Panc1 (cell line): ENCODE data around the gene CEACAM5. TPM values are rescaled to one million over a fixed set of nuclear protein-coding genes. Genes with fewer than 3 reads are reported as not detected.

ENCODE experiments used
- ATAC-seq: fragments of 200-7000 bp; cut with Tn5 transposase; 2 replicates; pipeline ENCODE4 v1.9.1; 2020; ENCODE audit warnings: mild to moderate bottlenecking, moderate library complexity
- BruUV-seq: library from RNA; stranded (reverse); fragments of 400-500 nt; replicated peaks from 2 replicates; lab custom pipeline; 2021; lab: Mats Ljungman, UMichigan
- CTCF ChIA-PET: fragments of 300-600 bp; sonication (Branson Sonifier 250); formaldehyde crosslinking; loops from one replicate; lab custom pipeline; 2022; ENCODE audit warnings: antibody characterized with exemption; lab: Charles Lee
- POLR2A ChIA-PET: fragments of 300-600 bp; sonication (Branson Sonifier 250); formaldehyde crosslinking; loops from one replicate; lab custom pipeline; 2022; ENCODE audit warnings: antibody characterized with exemption; lab: Charles Lee
- DNase-seq: peaks from one replicate; pipeline ENCODE4 v3.0.0-alpha.2; 2010; ENCODE audit warnings: low read depth, low spot score
- H3K27ac ChIP-seq: 2 replicates; pipeline ENCODE4 v1.5.1; 2011; ENCODE audit warnings: mild to moderate bottlenecking, low read length, inconsistent platforms
- H3K27me3 ChIP-seq: fragments of 200-500 bp; sonication (Bioruptor generic); 2 replicates; pipeline ENCODE4 v1.6.0; 2014; ENCODE audit warnings: low read length, inconsistent platforms; ENCODE audit not compliant: control insufficient read depth, insufficient read depth
- H3K36me3 ChIP-seq: fragments of 200-500 bp; sonication (Bioruptor generic); 2 replicates; pipeline ENCODE4 v1.5.1; 2014; ENCODE audit warnings: inconsistent platforms, mild to moderate bottlenecking, low read length, moderate library complexity; ENCODE audit not compliant: control insufficient read depth, insufficient read depth
- H3K4me1 ChIP-seq: 2 replicates; pipeline ENCODE4 v1.5.1; 2011; ENCODE audit warnings: inconsistent platforms, mild to moderate bottlenecking, low read length, moderate library complexity; ENCODE audit not compliant: control insufficient read depth, insufficient read depth
- H3K4me3 ChIP-seq, 2 experiments: 2 replicates each; pipeline ENCODE4 v1.5.1; 2011 to 2012; ENCODE audit warnings: low read depth in 2 of 2, low read length in 2 of 2, mild to moderate bottlenecking in 2 of 2, inconsistent platforms in 1 of 2, moderate library complexity in 1 of 2
- H3K9me3 ChIP-seq: fragments of 200-500 bp; sonication (Bioruptor generic); 2 replicates; pipeline ENCODE4 v1.5.1; 2014; ENCODE audit warnings: low read depth, mild to moderate bottlenecking, inconsistent platforms, low read length, moderate library complexity; ENCODE audit not compliant: control insufficient read depth, insufficient read depth
- POLR2AphosphoS5 ChIP-seq: IDR thresholded peaks from 2 replicates; pipeline ENCODE4 v1.6.1; 2012; ENCODE audit warnings: mild to moderate bottlenecking, low read depth, low read length, moderate library complexity
- SIN3A ChIP-seq: IDR thresholded peaks from 2 replicates; pipeline ENCODE4 v1.6.1; 2012; ENCODE audit warnings: low read depth, mild to moderate bottlenecking, low read length, moderate library complexity, borderline replicate concordance; ENCODE audit not compliant: insufficient read depth
- TCF7L2 ChIP-seq: IDR thresholded peaks from 2 replicates; pipeline ENCODE4 v1.6.1; 2011; ENCODE audit warnings: mild to moderate bottlenecking, low read depth, low read length, inconsistent platforms
- in situ Hi-C: cut with HindIII; loops from 2 replicates; pipeline ENCODE4 v1.10.0; 2016; ENCODE audit warnings: low sequenced_read_pairs, low pct_unique_long_range_greater_than_20kb
- intact Hi-C: fragments of 100-400 bp; cut with micrococcal nuclease; formaldehyde crosslinking; loops from one replicate; pipeline ENCODE4 v1.10.0; 2022; ENCODE audit not compliant: unreplicated experiment
- total RNA-seq: library from RNA; stranded (reverse); gene quantifications from one replicate; pipeline ENCODE4 v1.2.1, GENCODE V29; 2021; ENCODE audit not compliant: unreplicated experiment
- TF ChIP-seq, protein P1 (sequence below): fragments of 450-650 bp; IDR thresholded peaks from 2 replicates; pipeline ENCODE4 v1.5.1; 2017; ENCODE audit warnings: mild to moderate bottlenecking
- TF ChIP-seq, protein P2 (sequence below), 2 experiments: IDR thresholded peaks; 2 replicates each; pipeline ENCODE4 v1.6.1; 2011 to 2012; ENCODE audit warnings: low read depth in 2 of 2, control low read depth in 1 of 2, low read length in 1 of 2, mild to moderate bottlenecking in 1 of 2, moderate library complexity in 1 of 2; ENCODE audit not compliant: insufficient read depth in 1 of 2

CEACAM5 gene
- total RNA-seq, 1 experiment from 2014 or later, result 0.51 TPM

DNA sequence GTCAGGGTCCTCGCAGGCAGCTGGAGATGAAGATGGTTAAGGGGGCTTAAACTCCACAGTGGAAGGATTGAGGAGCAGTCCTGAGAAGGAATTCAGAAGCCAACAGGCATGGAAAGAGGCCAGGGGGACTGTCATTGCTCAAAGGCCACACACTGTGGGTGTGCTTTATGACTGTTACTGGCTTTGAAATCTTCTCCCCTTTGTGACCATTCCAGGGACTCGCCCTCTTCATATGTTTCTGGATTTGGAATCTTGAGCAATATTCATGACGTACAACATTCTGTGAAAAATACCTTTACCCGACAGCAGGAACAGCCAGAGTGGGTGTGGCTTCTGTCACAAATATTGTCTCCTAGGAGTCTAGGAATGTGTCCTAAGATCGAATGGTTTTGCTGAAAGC lies 36.9 kb upstream of the CEACAM5 start:
- Histone ChIP-seq H3K4me3 (no peak overlapping the region), H3K36me3 (no peaks in the 10 kb centered on the region), H3K4me1 (no peaks in the 10 kb centered on the region), H3K27me3 (peaks cover 5% of the 10 kb centered on the region), H3K27ac (no peak overlapping the region), H3K9me3 (no peaks in the 10 kb centered on the region)
- TF ChIP-seq POLR2AphosphoS5 (no peak), TCF7L2 (no peak), SIN3A (no peak)
- TF ChIP-seq, protein P1, sequence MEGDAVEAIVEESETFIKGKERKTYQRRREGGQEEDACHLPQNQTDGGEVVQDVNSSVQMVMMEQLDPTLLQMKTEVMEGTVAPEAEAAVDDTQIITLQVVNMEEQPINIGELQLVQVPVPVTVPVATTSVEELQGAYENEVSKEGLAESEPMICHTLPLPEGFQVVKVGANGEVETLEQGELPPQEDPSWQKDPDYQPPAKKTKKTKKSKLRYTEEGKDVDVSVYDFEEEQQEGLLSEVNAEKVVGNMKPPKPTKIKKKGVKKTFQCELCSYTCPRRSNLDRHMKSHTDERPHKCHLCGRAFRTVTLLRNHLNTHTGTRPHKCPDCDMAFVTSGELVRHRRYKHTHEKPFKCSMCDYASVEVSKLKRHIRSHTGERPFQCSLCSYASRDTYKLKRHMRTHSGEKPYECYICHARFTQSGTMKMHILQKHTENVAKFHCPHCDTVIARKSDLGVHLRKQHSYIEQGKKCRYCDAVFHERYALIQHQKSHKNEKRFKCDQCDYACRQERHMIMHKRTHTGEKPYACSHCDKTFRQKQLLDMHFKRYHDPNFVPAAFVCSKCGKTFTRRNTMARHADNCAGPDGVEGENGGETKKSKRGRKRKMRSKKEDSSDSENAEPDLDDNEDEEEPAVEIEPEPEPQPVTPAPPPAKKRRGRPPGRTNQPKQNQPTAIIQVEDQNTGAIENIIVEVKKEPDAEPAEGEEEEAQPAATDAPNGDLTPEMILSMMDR, result no peak
- TF ChIP-seq, protein P2, sequence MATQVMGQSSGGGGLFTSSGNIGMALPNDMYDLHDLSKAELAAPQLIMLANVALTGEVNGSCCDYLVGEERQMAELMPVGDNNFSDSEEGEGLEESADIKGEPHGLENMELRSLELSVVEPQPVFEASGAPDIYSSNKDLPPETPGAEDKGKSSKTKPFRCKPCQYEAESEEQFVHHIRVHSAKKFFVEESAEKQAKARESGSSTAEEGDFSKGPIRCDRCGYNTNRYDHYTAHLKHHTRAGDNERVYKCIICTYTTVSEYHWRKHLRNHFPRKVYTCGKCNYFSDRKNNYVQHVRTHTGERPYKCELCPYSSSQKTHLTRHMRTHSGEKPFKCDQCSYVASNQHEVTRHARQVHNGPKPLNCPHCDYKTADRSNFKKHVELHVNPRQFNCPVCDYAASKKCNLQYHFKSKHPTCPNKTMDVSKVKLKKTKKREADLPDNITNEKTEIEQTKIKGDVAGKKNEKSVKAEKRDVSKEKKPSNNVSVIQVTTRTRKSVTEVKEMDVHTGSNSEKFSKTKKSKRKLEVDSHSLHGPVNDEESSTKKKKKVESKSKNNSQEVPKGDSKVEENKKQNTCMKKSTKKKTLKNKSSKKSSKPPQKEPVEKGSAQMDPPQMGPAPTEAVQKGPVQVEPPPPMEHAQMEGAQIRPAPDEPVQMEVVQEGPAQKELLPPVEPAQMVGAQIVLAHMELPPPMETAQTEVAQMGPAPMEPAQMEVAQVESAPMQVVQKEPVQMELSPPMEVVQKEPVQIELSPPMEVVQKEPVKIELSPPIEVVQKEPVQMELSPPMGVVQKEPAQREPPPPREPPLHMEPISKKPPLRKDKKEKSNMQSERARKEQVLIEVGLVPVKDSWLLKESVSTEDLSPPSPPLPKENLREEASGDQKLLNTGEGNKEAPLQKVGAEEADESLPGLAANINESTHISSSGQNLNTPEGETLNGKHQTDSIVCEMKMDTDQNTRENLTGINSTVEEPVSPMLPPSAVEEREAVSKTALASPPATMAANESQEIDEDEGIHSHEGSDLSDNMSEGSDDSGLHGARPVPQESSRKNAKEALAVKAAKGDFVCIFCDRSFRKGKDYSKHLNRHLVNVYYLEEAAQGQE (IDR thresholded peaks at IDR 0.05; ENCODE audit: insufficient read depth in 1 of 2, low read depth in 2 of 2, low read length in 1 of 2), result no peak
- ATAC-seq (no peak), DNase-seq (no peak)
- intact Hi-C loops (no loop called here), in situ Hi-C loops (no loop called here)
- ChIA-PET CTCF (no interaction called here), POLR2A (no interaction called here)
- no TSS peak for BruUV-seq

DNA sequence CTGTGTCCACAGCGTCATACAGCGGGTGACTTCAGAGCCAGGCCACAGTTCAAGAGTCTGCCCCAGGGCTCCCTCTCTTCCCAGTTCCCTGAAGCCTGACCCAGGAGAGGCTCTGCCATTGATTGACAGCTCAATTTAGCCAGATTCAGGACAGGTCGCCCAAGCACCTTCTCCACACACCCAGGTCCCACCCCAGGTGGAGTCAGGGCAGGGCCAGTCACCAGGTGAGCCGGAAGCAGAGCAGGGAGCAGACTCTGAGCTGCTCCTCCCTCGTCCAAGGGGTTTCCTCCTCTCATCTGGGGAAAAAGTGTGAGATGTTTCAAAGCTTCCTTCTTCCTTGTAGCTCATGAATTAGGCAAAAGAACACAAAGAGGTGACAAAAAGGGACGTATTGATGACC lies 26.0 kb upstream of the CEACAM5 start:
- H3K27ac ChIP-seq, result no peak overlapping the region
- DNase-seq, result no peak
- no peak for ATAC-seq
- no TSS peak for BruUV-seq
- no peaks in the 10 kb centered on the region for H3K36me3 ChIP-seq
- no peak for TF ChIP-seq POLR2AphosphoS5
- TF ChIP-seq, protein P2 (IDR thresholded peaks at IDR 0.05; ENCODE audit: insufficient read depth in 1 of 2, low read depth in 2 of 2, low read length in 1 of 2), result no peak
- intact Hi-C loops (no loop called here), in situ Hi-C loops (no loop called here)
- no peak overlapping the region for H3K4me3 ChIP-seq
- ChIA-PET CTCF (no interaction called here), POLR2A (no interaction called here)
- no peaks in the 10 kb centered on the region for H3K9me3 ChIP-seq
- no peaks in the 10 kb centered on the region; the same call in none of the 2 replicates for H3K27me3 ChIP-seq
- no peaks in the 10 kb centered on the region for H3K4me1 ChIP-seq
